GM15510 (cell line): Measurements from ENCODE around the gene POFUT1.

Source experiments
- POLR2A ChIP-seq: IDR thresholded peaks from 3 replicates; pipeline ENCODE4 v1.6.1; 2011; ENCODE audit warnings: borderline replicate concordance; ENCODE audit not compliant: insufficient read length; ENCODE audit errors: extremely low read depth

POFUT1 gene

GRCh38 chr20:32277361-32278198 lies 69.9 kb downstream of the POFUT1 start, which contains the start of gene KIF3B:
Gene KIF3B, plus strand, starts transcription at chr20:32277651. Its CDS starts 32,127 bp downstream, at chr20:32309778.
- peak; percentile 42 for TF ChIP-seq POLR2A

- TF ChIP-seq POLR2A = no peak
Observed at GRCh38 chr20:32278199-32278643, 70.5 kb downstream of the POFUT1 start.

GRCh38 chr20:32281711-32282110 lies 74.0 kb downstream of the POFUT1 start:
- no peak for TF ChIP-seq POLR2A

GRCh38 chr20:32282461-32282860 lies 74.8 kb downstream of the POFUT1 start:
- TF ChIP-seq POLR2A = no peak

GRCh38 chr20:32285082-32285620 lies 77.5 kb downstream of the POFUT1 start:
- no peak for TF ChIP-seq POLR2A

GRCh38 chr20:32285621-32286371 lies 78.1 kb downstream of the POFUT1 start:
- TF ChIP-seq POLR2A = peak; percentile 27

GRCh38 chr20:32287231-32287638 lies 79.6 kb downstream of the POFUT1 start:
- TF ChIP-seq POLR2A = no peak
